Sigmoid colon (tissue), 7 donors: Measurements from ENCODE around the gene DLGAP4. TPM values are rescaled to one million over a fixed set of nuclear protein-coding genes. Genes with fewer than 3 reads are reported as not detected.

ENCODE experiments used
- DNase-seq: peaks from one replicate; pipeline ENCODE4 v3.0.0-alpha.2; 2019
- H3K27ac ChIP-seq, 4 donors: fragments of 200-600 bp; sonication (generic); one replicate each; pipeline ENCODE4 v1.5.1; 2016 to 2019; ENCODE audit warnings: mild to moderate bottlenecking in 1 of 4
- H3K27me3 ChIP-seq, 3 donors: fragments of 200-600 bp; sonication (generic); one replicate each; pipeline ENCODE4 v1.5.1; 2019; ENCODE audit warnings: mild to moderate bottlenecking in 1 of 3
- H3K36me3 ChIP-seq, 4 donors: fragments of 200-600 bp; sonication (generic); one replicate each; pipeline ENCODE4 v1.5.1; 2016 to 2019
- H3K4me1 ChIP-seq, 4 donors: fragments of 200-600 bp; sonication (generic); one replicate each; pipeline ENCODE4 v1.5.1; 2017 to 2019
- H3K4me3 ChIP-seq, 4 donors: fragments of 200-600 bp; sonication (generic); one replicate each; pipeline ENCODE4 v1.5.1; 2017 to 2019; ENCODE audit warnings: mild to moderate bottlenecking in 2 of 4, moderate library complexity in 1 of 4
- H3K9me3 ChIP-seq, 4 donors: fragments of 200-600 bp in 3 of 4; sonication (generic) in 3 of 4; one replicate each; pipeline versions ENCODE4 v1.5.1 to v1.6.1; 2013 to 2019
- EP300 ChIP-seq, 4 donors: sonication (generic); formaldehyde crosslinking; IDR thresholded peaks; one replicate each; pipeline ENCODE4 v1.6.1; 2017; ENCODE audit warnings: antibody characterized with exemption in 4 of 4
- POLR2A ChIP-seq, 2 donors: fragments of 450-650 bp; IDR thresholded peaks; one replicate each; pipeline ENCODE4 v1.6.1; 2016; ENCODE audit warnings: antibody characterized with exemption in 2 of 2, mild to moderate bottlenecking in 2 of 2, moderate library complexity in 2 of 2
- POLR2AphosphoS5 ChIP-seq, 4 donors: sonication (generic); formaldehyde crosslinking; IDR thresholded peaks; one replicate each; pipeline ENCODE4 v1.6.1; 2017; ENCODE audit warnings: antibody characterized with exemption in 4 of 4
- WGBS, 2 donors: extraction: QIAGEN DNeasy Blood & Tissue Kit; methylation state at CpG; one replicate each; pipeline ENCODE4 v1.1.7; 2013; 5-methylcytosine and 5-hydroxymethylcytosine counted together
- intact Hi-C: fragments of 100-400 bp; cut with DNase I; formaldehyde crosslinking; loops from one replicate; pipeline ENCODE4 v1.15.1; 2023
- polyA plus RNA-seq, 3 donors: library from polyadenylated mRNA; stranded (reverse); fragments of 200-250 nt; gene quantifications; one replicate each; pipeline ENCODE4 v1.2.3, GENCODE V29; 2013
- total RNA-seq, 4 donors: library from RNA; depleted of rRNA; stranded (reverse); fragments of >200 nt; gene quantifications; one replicate each; pipeline ENCODE4 v1.1.0, GENCODE V29; 2016
- TF ChIP-seq, protein P1 (sequence below), 4 experiments: fragments of 450-650 bp in 3 of 4; fragments of 200-600 bp in 1 of 4; IDR thresholded peaks; one replicate each; pipeline ENCODE4 v1.5.1; 2016 to 2019; ENCODE audit warnings: antibody characterized with exemption in 4 of 4, mild to moderate bottlenecking in 3 of 4, moderate library complexity in 2 of 4
- donor health status: healthy with polysubstance abuse.
- donor health status: Bipolar disorder and iron deficiency.
- donor health status: healthy.

DLGAP4 gene
- total and polyA plus RNA-seq, 7 donors, result 21.0 to 60.7 (median 36.9) TPM

DNA sequence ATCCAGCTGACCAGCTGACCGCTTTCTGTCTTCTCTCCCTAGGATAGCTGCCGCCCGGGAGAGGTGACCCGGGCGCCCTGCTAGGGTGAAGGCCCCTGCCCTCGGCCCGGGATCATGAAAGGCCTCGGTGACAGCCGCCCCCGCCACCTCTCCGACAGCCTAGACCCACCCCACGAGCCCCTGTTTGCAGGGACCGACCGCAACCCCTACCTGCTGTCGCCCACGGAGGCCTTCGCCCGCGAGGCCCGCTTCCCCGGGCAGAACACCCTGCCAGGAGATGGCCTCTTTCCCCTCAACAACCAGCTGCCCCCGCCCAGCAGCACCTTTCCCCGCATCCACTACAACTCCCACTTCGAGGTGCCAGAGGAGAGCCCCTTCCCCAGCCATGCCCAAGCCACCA lies 125.5 kb downstream of the DLGAP4 start:
- 91 to 92% methylated on average over 24 of the region's 24 CpGs for WGBS, 2 donors
- H3K27ac ChIP-seq, result no peak overlapping the region
- H3K9me3 ChIP-seq, result no peaks in the 10 kb centered on the region
- H3K4me3 ChIP-seq, result no peak overlapping the region
- TF ChIP-seq EP300 (IDR thresholded peaks at IDR 0.05) (no peak), POLR2AphosphoS5 (IDR thresholded peaks at IDR 0.05) (no peak), POLR2A (IDR thresholded peaks at IDR 0.05) (no peak)
- TF ChIP-seq, protein P1, sequence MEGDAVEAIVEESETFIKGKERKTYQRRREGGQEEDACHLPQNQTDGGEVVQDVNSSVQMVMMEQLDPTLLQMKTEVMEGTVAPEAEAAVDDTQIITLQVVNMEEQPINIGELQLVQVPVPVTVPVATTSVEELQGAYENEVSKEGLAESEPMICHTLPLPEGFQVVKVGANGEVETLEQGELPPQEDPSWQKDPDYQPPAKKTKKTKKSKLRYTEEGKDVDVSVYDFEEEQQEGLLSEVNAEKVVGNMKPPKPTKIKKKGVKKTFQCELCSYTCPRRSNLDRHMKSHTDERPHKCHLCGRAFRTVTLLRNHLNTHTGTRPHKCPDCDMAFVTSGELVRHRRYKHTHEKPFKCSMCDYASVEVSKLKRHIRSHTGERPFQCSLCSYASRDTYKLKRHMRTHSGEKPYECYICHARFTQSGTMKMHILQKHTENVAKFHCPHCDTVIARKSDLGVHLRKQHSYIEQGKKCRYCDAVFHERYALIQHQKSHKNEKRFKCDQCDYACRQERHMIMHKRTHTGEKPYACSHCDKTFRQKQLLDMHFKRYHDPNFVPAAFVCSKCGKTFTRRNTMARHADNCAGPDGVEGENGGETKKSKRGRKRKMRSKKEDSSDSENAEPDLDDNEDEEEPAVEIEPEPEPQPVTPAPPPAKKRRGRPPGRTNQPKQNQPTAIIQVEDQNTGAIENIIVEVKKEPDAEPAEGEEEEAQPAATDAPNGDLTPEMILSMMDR (IDR thresholded peaks at IDR 0.05), result no peak
- H3K36me3 ChIP-seq, result no peaks in the 10 kb centered on the region
- intact Hi-C loops, result no loop called here
- no peaks in the 10 kb centered on the region for H3K27me3 ChIP-seq
- peaks cover 0 to 9% (median 6%) of the 10 kb centered on the region in 4 donors for H3K4me1 ChIP-seq
- DNase-seq, result no peak

- Histone ChIP-seq H3K36me3 (no peaks in the 10 kb centered on the region), H3K27ac (no peak overlapping the region), H3K27me3 (peaks cover 2 to 5% (median 2%) of the 10 kb centered on the region in 3 donors), H3K4me1 (peaks cover 0 to 11% (median 6%) of the 10 kb centered on the region in 4 donors), H3K4me3 (no peak overlapping the region), H3K9me3 (no peaks in the 10 kb centered on the region)
- no peak for TF ChIP-seq EP300 (IDR thresholded peaks at IDR 0.05)
- no peak for TF ChIP-seq POLR2AphosphoS5 (IDR thresholded peaks at IDR 0.05)
- no peak for TF ChIP-seq POLR2A (IDR thresholded peaks at IDR 0.05)
- TF ChIP-seq, protein P1 (IDR thresholded peaks at IDR 0.05), result no peak
- no peak for DNase-seq
- intact Hi-C loops, result no loop called here
- WGBS, 2 donors, result 95 to 96% methylated on average over 23 of the region's 23 CpGs
Observed at GRCh38 chr20:36432096-36432495, 126.0 kb downstream of the DLGAP4 start.

DNA sequence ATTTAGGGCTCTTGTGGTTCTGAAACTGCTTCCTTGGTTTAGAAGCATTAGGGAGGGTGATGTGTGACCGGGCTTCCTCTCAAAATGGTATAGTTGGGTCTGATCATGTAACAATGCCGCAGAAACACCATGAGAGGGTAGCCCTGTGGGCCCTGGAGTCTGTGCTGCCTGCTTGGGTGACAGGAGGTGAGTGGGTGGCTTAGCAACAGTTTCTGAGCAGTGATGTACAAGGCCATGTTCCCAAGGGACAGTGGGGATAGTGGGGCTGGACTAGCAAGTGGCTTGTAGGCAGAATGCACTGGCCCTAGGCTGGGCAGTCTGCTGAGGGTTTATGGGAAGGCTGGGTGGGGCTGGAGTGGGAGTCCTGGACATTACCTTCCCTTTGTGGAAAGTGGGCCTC lies 128.2 kb downstream of the DLGAP4 start:
- peaks cover 0 to 11% (median 6%) of the 10 kb centered on the region in 4 donors for H3K4me1 ChIP-seq
- peaks cover 2 to 9% (median 4%) of the 10 kb centered on the region in 3 donors for H3K27me3 ChIP-seq
- TF ChIP-seq POLR2A (IDR thresholded peaks at IDR 0.05), result no peak
- no peaks in the 10 kb centered on the region for H3K9me3 ChIP-seq
- intact Hi-C loops, result no loop called here
- WGBS, 2 donors, result 54 to 83% methylated on average over 2 of the region's 2 CpGs
- no peak overlapping the region for H3K27ac ChIP-seq
- H3K4me3 ChIP-seq, result no peak overlapping the region
- DNase-seq, result no peak
- H3K36me3 ChIP-seq, result no peaks in the 10 kb centered on the region

GRCh38 chr20:36435124-36435523 lies 129.0 kb downstream of the DLGAP4 start:
- H3K4me1 ChIP-seq, result peaks cover 0 to 11% (median 6%) of the 10 kb centered on the region in 4 donors
- no peaks in the 10 kb centered on the region for H3K36me3 ChIP-seq
- no peak for DNase-seq
- TF ChIP-seq EP300 (IDR thresholded peaks at IDR 0.05) (no peak), POLR2A (IDR thresholded peaks at IDR 0.05) (no peak), POLR2AphosphoS5 (IDR thresholded peaks at IDR 0.05) (no peak)
- TF ChIP-seq, protein P1 (IDR thresholded peaks at IDR 0.05), result no peak
- peaks cover 2 to 9% (median 4%) of the 10 kb centered on the region in 3 donors for H3K27me3 ChIP-seq
- 87 to 91% methylated on average over 7 of the region's 7 CpGs for WGBS, 2 donors
- intact Hi-C loops, result no loop called here
- H3K4me3 ChIP-seq, result no peak overlapping the region
- H3K27ac ChIP-seq, result no peak overlapping the region
- H3K9me3 ChIP-seq, result no peaks in the 10 kb centered on the region

GRCh38 chr20:36435592-36436541 lies 129.7 kb downstream of the DLGAP4 start:
- peak overlapping the region; percentile 20 to 43 (median 38) for H3K4me3 ChIP-seq
- H3K9me3 ChIP-seq, result no peaks in the 10 kb centered on the region
- peaks cover 2 to 9% (median 4%) of the 10 kb centered on the region in 3 donors for H3K27me3 ChIP-seq
- H3K36me3 ChIP-seq, result no peaks in the 10 kb centered on the region
- DNase-seq, result peak; percentile 82
- no peak overlapping the region for H3K27ac ChIP-seq
- TF ChIP-seq POLR2AphosphoS5 (IDR thresholded peaks at IDR 0.05) (no peak), EP300 (IDR thresholded peaks at IDR 0.05) (no peak), POLR2A (IDR thresholded peaks at IDR 0.05) (no peak)
- TF ChIP-seq, protein P1 (IDR thresholded peaks at IDR 0.05), result no peak
- 28 to 34% methylated on average over 56 of the region's 56 CpGs for WGBS, 2 donors
- H3K4me1 ChIP-seq, result peaks cover 0 to 11% (median 6%) of the 10 kb centered on the region in 4 donors
- intact Hi-C loops, result no loop called here
